Measurements from ENCODE around the gene SELP. TPM values are rescaled to one million over a fixed set of nuclear protein-coding genes. Genes with fewer than 3 reads are reported as not detected.

The SELP gene
- total RNA-seq, 4 donors from 2014 or later = 0.85 to 2.5 (median 1.2) TPM

- Histone ChIP-seq H3K4me3 (no peak overlapping the region), H3K36me3 (no peaks in the 10 kb centered on the region), H3K27ac (no peak overlapping the region), H3K4me1 (no peaks in the 10 kb centered on the region), H3K27me3 (no peaks in the 10 kb centered on the region), H3K9me3 (no peaks in the 10 kb centered on the region)
- intact Hi-C loops (cut with DNase I; ENCODE audit: low total_unique reads) = no loop called here
- no peak for TF ChIP-seq POLR2A (IDR thresholded peaks at IDR 0.05)
- TF ChIP-seq, protein P1, sequence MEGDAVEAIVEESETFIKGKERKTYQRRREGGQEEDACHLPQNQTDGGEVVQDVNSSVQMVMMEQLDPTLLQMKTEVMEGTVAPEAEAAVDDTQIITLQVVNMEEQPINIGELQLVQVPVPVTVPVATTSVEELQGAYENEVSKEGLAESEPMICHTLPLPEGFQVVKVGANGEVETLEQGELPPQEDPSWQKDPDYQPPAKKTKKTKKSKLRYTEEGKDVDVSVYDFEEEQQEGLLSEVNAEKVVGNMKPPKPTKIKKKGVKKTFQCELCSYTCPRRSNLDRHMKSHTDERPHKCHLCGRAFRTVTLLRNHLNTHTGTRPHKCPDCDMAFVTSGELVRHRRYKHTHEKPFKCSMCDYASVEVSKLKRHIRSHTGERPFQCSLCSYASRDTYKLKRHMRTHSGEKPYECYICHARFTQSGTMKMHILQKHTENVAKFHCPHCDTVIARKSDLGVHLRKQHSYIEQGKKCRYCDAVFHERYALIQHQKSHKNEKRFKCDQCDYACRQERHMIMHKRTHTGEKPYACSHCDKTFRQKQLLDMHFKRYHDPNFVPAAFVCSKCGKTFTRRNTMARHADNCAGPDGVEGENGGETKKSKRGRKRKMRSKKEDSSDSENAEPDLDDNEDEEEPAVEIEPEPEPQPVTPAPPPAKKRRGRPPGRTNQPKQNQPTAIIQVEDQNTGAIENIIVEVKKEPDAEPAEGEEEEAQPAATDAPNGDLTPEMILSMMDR (IDR thresholded peaks at IDR 0.05 in 4 of 5, conservative IDR thresholded peaks at IDR 0.05 in 1 of 5) = no peak
- no peak for DNase-seq
- in situ Hi-C loops (cut with MboI; ENCODE audit: low sequenced_read_pairs in 4 of 4) = loop anchor here in 3 of 4 donors (10.0 to 25.0 kb wide), 3 partner anchors 64 to 1202 kb away; no protein-coding TSS in a partner anchor
- ATAC-seq = no peak
These were observed 90.7 kb downstream of the SELP start for GRCh38 chr1:169538998-169539871.

Other genes with a start within 250 kb of the SELP start
- gene CCDC181, start 202.7 kb downstream of the SELP start, total RNA-seq = 1 to 10 TPM in 1 of 4 donors, under 1 TPM in 1, not detected in 2; 0.80 to 1.2 TPM
- 100 to 1,000 TPM in 2 of 4 donors, 10 to 100 TPM in 2; 93.3 to 176 (median 99.8) TPM for gene SLC19A2, start 144.2 kb downstream of the SELP start, total RNA-seq
- under 1 TPM; 0.07 to 0.68 (median 0.22) TPM for gene F5, start 43.6 kb downstream of the SELP start, total RNA-seq
- gene SELL, start 81.5 kb upstream of the SELP start, total RNA-seq = under 1 TPM in 3 of 4 donors, not detected in 1; 0.24 to 0.72 (median 0.55) TPM
- gene SELE, start 104.0 kb upstream of the SELP start, total RNA-seq = under 1 TPM in 2 of 4 donors, not detected in 2; 0.09 to 0.20 TPM
- gene METTL18, start 164.8 kb upstream of the SELP start, total RNA-seq = 1 to 10 TPM; 1.1 to 3.6 (median 2.7) TPM